Smooth muscle cell (in vitro differentiated cells): ENCODE results near the gene WBP11. TPM values are rescaled to one million over a fixed set of nuclear protein-coding genes. Genes with fewer than 3 reads are reported as not detected.

ENCODE experiments used
- DNase-seq: peaks from one replicate; lab custom pipeline; 2025; ENCODE audit not compliant: unreplicated experiment; lab: John Stamatoyannopoulos, UW
- H2AFZ ChIP-seq: fragments of 200-600 bp; sonication (generic); 2 replicates; pipeline ENCODE4 v1.6.0; 2016; ENCODE audit warnings: antibody characterized with exemption, low read depth, mild to moderate bottlenecking
- H3F3A ChIP-seq: fragments of 200-600 bp; sonication (generic); 2 replicates; pipeline ENCODE4 v1.6.0; 2017; ENCODE audit warnings: antibody characterized with exemption, low read depth
- H3K27ac ChIP-seq: fragments of 200-600 bp; sonication (generic); 2 replicates; pipeline ENCODE4 v1.5.1; 2016; ENCODE audit warnings: low read depth, mild to moderate bottlenecking
- H3K27me3 ChIP-seq: fragments of 200-600 bp; sonication (generic); 2 replicates; pipeline ENCODE4 v1.6.1; 2016; ENCODE audit warnings: low read depth, mild to moderate bottlenecking
- H3K36me3 ChIP-seq: fragments of 200-600 bp; sonication (generic); 2 replicates; pipeline ENCODE4 v1.5.1; 2016; ENCODE audit warnings: low read depth
- H3K4me1 ChIP-seq: fragments of 200-600 bp; sonication (generic); 2 replicates; pipeline ENCODE4 v1.5.1; 2016; ENCODE audit warnings: low read depth
- H3K4me2 ChIP-seq: fragments of 200-600 bp; sonication (generic); 2 replicates; pipeline ENCODE4 v1.6.0; 2016; ENCODE audit warnings: mild to moderate bottlenecking
- H3K4me3 ChIP-seq: fragments of 200-600 bp; sonication (generic); 2 replicates; pipeline ENCODE4 v1.5.1; 2016; ENCODE audit warnings: mild to moderate bottlenecking
- H3K79me2 ChIP-seq: fragments of 200-600 bp; sonication (generic); 2 replicates; pipeline ENCODE4 v1.6.0; 2016; ENCODE audit warnings: low read depth, mild to moderate bottlenecking
- H3K9ac ChIP-seq: fragments of 200-600 bp; sonication (generic); 2 replicates; pipeline ENCODE4 v1.6.0; 2016; ENCODE audit warnings: low read depth
- H3K9me3 ChIP-seq: fragments of 200-600 bp; sonication (generic); replicated peaks from 2 replicates; pipeline ENCODE4 v1.5.1; 2016; ENCODE audit warnings: low read depth
- H4K20me1 ChIP-seq: fragments of 200-600 bp; sonication (generic); 2 replicates; pipeline ENCODE4 v1.6.0; 2016; ENCODE audit warnings: low read depth
- WGBS: methylation state at CpG from one replicate; pipeline ENCODE4 v1.1.7; 2016; ENCODE audit warnings: low lambda C conversion rate; 5-methylcytosine and 5-hydroxymethylcytosine counted together
- polyA plus RNA-seq: library from polyadenylated mRNA; unstranded; fragments of >200 nt; fragmentation: Nextera tagmentation; extraction: Ambion mirVana; gene quantifications from 2 replicates; pipeline ENCODE4 v1.2.1, GENCODE V29; 2016
- total RNA-seq: library from RNA; depleted of rRNA; stranded (reverse); fragments of >200 nt; gene quantifications from 2 replicates; pipeline ENCODE4 v1.2.3, GENCODE V29; 2014
- TF ChIP-seq, protein P1 (sequence below): fragments of 200-600 bp; sonication (generic); IDR thresholded peaks from 2 replicates; pipeline ENCODE4 v1.5.1; 2017; ENCODE audit warnings: borderline replicate concordance, mild to moderate bottlenecking, antibody characterized with exemption; ENCODE audit not compliant: insufficient read depth, poor library complexity, severe bottlenecking

The WBP11 gene
- total and polyA plus RNA-seq, 2 experiments from 2014 or later: 20.6 to 55.7 TPM

DNA sequence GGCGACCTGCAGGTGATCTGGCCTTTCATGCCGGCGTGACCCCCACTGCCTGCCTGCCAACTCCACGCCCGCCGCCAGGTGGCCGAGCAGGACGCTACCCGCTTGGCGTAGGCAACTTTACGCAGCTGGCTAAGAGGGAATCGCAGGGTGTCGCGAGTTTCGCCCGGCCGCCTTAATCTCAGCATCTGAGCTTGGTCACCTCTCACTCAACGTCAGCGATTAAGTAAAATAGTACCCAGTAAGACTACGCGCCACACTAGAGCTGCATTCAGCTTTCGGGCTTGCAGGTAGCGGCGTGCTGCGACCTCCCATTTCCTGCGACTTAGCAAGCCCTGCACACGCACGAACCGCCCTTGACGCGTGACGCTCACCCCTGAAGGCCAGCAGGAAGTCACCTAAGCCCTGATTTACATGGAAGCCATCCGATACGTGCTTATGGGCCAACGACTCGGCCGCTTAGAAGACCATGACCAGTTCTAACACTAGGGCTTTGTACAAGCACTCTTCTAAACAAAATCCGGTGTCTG, 33.2 kb downstream of the WBP11 start:
- peak overlapping the region; percentile 88 for H3K4me2 ChIP-seq
- H3F3A ChIP-seq: peaks cover 8% of the 10 kb centered on the region
- H3K79me2 ChIP-seq: peaks cover 27% of the 10 kb centered on the region
- TF ChIP-seq, protein P1, sequence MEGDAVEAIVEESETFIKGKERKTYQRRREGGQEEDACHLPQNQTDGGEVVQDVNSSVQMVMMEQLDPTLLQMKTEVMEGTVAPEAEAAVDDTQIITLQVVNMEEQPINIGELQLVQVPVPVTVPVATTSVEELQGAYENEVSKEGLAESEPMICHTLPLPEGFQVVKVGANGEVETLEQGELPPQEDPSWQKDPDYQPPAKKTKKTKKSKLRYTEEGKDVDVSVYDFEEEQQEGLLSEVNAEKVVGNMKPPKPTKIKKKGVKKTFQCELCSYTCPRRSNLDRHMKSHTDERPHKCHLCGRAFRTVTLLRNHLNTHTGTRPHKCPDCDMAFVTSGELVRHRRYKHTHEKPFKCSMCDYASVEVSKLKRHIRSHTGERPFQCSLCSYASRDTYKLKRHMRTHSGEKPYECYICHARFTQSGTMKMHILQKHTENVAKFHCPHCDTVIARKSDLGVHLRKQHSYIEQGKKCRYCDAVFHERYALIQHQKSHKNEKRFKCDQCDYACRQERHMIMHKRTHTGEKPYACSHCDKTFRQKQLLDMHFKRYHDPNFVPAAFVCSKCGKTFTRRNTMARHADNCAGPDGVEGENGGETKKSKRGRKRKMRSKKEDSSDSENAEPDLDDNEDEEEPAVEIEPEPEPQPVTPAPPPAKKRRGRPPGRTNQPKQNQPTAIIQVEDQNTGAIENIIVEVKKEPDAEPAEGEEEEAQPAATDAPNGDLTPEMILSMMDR: peak; percentile 70
- H3K9me3 ChIP-seq: no peaks in the 10 kb centered on the region
- peaks cover 31% of the 10 kb centered on the region for H4K20me1 ChIP-seq
- peak overlapping the region; percentile 90 for H3K9ac ChIP-seq
- peak overlapping the region; percentile 23 for H2AFZ ChIP-seq
- WGBS: 1% methylated on average over 38 of the region's 38 CpGs
- no peaks in the 10 kb centered on the region for H3K27me3 ChIP-seq
- no peaks in the 10 kb centered on the region for H3K36me3 ChIP-seq
- peak overlapping the region; percentile 88 for H3K27ac ChIP-seq
- peak; percentile 37 for DNase-seq
- peak overlapping the region; percentile 72 for H3K4me3 ChIP-seq
- peaks cover 18% of the 10 kb centered on the region for H3K4me1 ChIP-seq

DNA sequence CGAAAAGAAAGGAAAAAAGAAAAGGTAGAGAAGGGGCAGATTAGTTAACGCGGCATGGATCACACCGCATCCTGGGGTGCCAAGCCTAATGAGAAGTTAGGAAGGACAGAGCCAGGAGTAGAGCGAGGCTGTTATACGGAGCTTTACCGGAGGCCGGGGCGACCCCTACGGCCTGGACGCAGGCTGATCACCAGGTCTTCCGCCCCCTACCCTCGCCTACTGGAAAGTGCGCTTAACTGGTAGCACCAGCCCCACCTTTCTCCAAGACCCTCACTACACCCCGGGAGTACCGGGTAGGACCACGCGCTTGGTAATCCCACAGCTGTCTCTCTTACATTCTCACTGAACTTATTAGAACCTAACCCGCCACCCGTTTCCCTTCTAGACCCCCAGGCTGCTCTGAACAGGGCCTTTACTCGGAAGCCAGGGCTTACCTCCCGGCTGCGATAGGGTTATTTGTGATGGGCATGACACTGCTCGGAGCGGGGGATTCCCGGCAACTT, 33.8 kb downstream of the WBP11 start:
- peak overlapping the region; percentile 90 for H3K9ac ChIP-seq
- peaks cover 4% of the 10 kb centered on the region for H3F3A ChIP-seq
- no peaks in the 10 kb centered on the region for H3K27me3 ChIP-seq
- peak overlapping the region; percentile 88 for H3K27ac ChIP-seq
- no peaks in the 10 kb centered on the region for H3K36me3 ChIP-seq
- peaks cover 34% of the 10 kb centered on the region for H4K20me1 ChIP-seq
- 2% methylated on average over 26 of the region's 26 CpGs for WGBS
- peaks cover 18% of the 10 kb centered on the region for H3K4me1 ChIP-seq
- DNase-seq: no peak
- no peaks in the 10 kb centered on the region for H3K9me3 ChIP-seq
- no peak overlapping the region for H2AFZ ChIP-seq
- H3K79me2 ChIP-seq: peaks cover 26% of the 10 kb centered on the region
- TF ChIP-seq, protein P1: no peak
- H3K4me2 ChIP-seq: peak overlapping the region; percentile 88
- peak overlapping the region; percentile 72 for H3K4me3 ChIP-seq

DNA sequence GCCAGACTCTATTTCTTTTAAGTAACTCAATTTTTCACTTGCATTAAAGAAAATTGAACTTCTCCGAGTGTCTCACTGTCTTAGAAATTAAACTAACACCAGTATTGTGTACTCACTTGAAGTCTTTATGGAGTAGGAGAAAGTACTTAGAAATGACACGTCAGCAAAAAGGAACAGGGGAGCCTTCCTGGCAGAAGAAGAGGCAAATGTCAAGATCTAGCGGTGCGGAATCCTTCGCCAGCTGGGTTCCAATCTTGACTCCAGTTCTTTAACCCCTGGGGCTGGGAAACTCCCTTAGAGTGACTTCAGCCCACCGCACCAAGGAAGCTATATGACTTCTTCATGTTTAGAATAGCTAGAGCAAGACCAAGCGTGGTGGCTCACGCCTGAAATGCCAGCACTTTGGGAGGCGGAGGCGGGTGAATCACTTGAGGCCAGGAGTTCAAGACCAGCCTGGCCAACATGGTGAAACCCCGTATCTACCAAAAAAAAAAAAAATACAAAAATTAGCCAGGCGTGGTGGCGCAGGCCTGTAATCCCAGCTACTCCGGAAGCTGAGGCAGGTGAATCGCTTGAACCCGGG, 34.4 kb downstream of the WBP11 start:
- Histone ChIP-seq H3K4me1 (peaks cover 18% of the 10 kb centered on the region), H3K4me3 (peak overlapping the region; percentile 72), H3K9me3 (no peaks in the 10 kb centered on the region), H2AFZ (no peak overlapping the region), H3K9ac (peak overlapping the region; percentile 90), H3K36me3 (no peaks in the 10 kb centered on the region), H3K27ac (peak overlapping the region; percentile 88), H4K20me1 (peaks cover 36% of the 10 kb centered on the region), H3K27me3 (no peaks in the 10 kb centered on the region), H3K4me2 (peak overlapping the region; percentile 88), H3K79me2 (peaks cover 32% of the 10 kb centered on the region), H3F3A (peaks cover 4% of the 10 kb centered on the region)
- 14% methylated on average over 15 of the region's 16 CpGs for WGBS
- TF ChIP-seq, protein P1: no peak
- no peak for DNase-seq

DNA sequence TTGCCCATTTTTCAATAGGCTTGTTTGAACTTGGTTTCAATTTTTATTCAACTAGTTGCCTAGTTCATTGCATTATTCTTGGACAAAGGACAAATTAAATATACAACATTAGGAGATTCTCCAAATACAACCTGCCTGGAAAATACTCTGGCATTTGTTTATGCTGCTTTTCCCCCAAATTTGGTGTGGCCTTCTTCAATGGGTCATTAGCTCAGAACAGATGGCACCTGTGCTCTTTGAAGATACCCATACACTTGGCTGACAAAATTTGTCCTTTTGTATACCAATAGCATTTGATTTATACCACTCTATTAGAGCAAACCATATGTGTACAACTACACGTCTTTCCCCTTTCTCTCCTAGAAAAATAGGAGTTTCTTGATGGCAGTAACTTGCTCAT, 35.7 kb downstream of the WBP11 start:
- Histone ChIP-seq H4K20me1 (peaks cover 45% of the 10 kb centered on the region), H3F3A (peaks cover 4% of the 10 kb centered on the region), H3K4me1 (peaks cover 11% of the 10 kb centered on the region), H3K27me3 (no peaks in the 10 kb centered on the region), H3K36me3 (no peaks in the 10 kb centered on the region), H3K4me3 (peak overlapping the region; percentile 72), H2AFZ (no peak overlapping the region), H3K79me2 (peaks cover 34% of the 10 kb centered on the region), H3K9me3 (no peaks in the 10 kb centered on the region), H3K9ac (no peak overlapping the region), H3K4me2 (peak overlapping the region; percentile 88), H3K27ac (peak overlapping the region; percentile 88)
- DNase-seq: no peak
- whole genome bisulfite sequencing: 80% methylated on average over 1 of the region's 1 CpG
- TF ChIP-seq, protein P1: no peak
